ENCODE results near the gene MYO10.

- TF ChIP-seq CTCF (IDR thresholded peaks at IDR 0.05), result no peak
- no peak for TF ChIP-seq POLR2A (IDR thresholded peaks at IDR 0.05)
Measured at GRCh38 chr5:16853518-16853917, 82.6 kb downstream of the MYO10 start.
